ENCODE data around the gene NDE1. TPM values are rescaled to one million over a fixed set of nuclear protein-coding genes. Genes with fewer than 3 reads are reported as not detected.

The NDE1 gene
- total and polyA plus RNA-seq, 2 donors (not counting 1 experiment from before 2014, with no cell fraction given), result 33.5 to 149 TPM

- POLR2A ChIA-PET, result no interaction called here
- Histone ChIP-seq H3K27me3 (replicated peaks in 1 of 4; ENCODE audit: control extremely low read depth in 1 of 4, control insufficient read depth in 3 of 4, insufficient read depth in 4 of 4, low read length in 3 of 4) (no peaks in the 10 kb centered on the region), H4K20me1 (ENCODE audit: control insufficient read depth, insufficient read depth, low read length, poor library complexity, severe bottlenecking) (peaks cover 51% of the 10 kb centered on the region), H3K4me3 (ENCODE audit: control extremely low read depth in 1 of 5, extremely low read depth in 1 of 5, insufficient read depth in 1 of 5, low read depth in 2 of 5, low read length in 4 of 5) (no peak overlapping the region), H3K27ac (ENCODE audit: low read length in 2 of 2) (no peak overlapping the region), H3K9me3 (ENCODE audit: control extremely low read depth in 1 of 3, control insufficient read depth in 2 of 3, insufficient read depth in 1 of 3, low read length in 2 of 3) (no peaks in the 10 kb centered on the region), H3K4me1 (ENCODE audit: control insufficient read depth in 2 of 2, insufficient read depth in 2 of 2, low read length in 2 of 2) (no peaks in the 10 kb centered on the region), H3K79me2 (ENCODE audit: control insufficient read depth, insufficient read depth, low read length) (peaks cover 33% of the 10 kb centered on the region), H3K9ac (ENCODE audit: low read length) (no peak overlapping the region), H3K4me2 (replicated peaks; ENCODE audit: low read depth, low read length, poor library complexity, severe bottlenecking) (no peak overlapping the region), H2AFZ (ENCODE audit: insufficient read depth, low read depth, low read length, poor library complexity, severe bottlenecking) (no peak overlapping the region), H3K36me3 (replicated peaks in 1 of 2; ENCODE audit: control extremely low read depth in 1 of 2, control insufficient read depth in 1 of 2, extremely low read depth in 1 of 2, insufficient read depth in 2 of 2, low read length in 1 of 2) (peaks cover 0 to 40% of the 10 kb centered on the region in 2 experiments)
- DNase-seq (no peak), ATAC-seq (ENCODE audit: low read depth) (no peak)
- H3K4me3 Mint-ChIP-seq, result no peak overlapping the region
- H3K4me1 Mint-ChIP-seq, result peaks cover 2% of the 10 kb centered on the region
- WGBS (ENCODE audit: insufficient coverage), result 95% methylated on average over 27 of the region's 29 CpGs
- no peaks in the 10 kb centered on the region for H3K9me3 Mint-ChIP-seq (ENCODE audit: insufficient read depth)
- intact Hi-C loops (cut with micrococcal nuclease), result no loop called here
- CTCF ChIA-PET, result no interaction called here
- no peak for TF ChIP-seq EZH2 (IDR thresholded peaks at IDR 0.05; ENCODE audit: borderline replicate concordance, insufficient read depth, low read depth, low read length, poor library complexity, severe bottlenecking)
- TF ChIP-seq, protein P1, sequence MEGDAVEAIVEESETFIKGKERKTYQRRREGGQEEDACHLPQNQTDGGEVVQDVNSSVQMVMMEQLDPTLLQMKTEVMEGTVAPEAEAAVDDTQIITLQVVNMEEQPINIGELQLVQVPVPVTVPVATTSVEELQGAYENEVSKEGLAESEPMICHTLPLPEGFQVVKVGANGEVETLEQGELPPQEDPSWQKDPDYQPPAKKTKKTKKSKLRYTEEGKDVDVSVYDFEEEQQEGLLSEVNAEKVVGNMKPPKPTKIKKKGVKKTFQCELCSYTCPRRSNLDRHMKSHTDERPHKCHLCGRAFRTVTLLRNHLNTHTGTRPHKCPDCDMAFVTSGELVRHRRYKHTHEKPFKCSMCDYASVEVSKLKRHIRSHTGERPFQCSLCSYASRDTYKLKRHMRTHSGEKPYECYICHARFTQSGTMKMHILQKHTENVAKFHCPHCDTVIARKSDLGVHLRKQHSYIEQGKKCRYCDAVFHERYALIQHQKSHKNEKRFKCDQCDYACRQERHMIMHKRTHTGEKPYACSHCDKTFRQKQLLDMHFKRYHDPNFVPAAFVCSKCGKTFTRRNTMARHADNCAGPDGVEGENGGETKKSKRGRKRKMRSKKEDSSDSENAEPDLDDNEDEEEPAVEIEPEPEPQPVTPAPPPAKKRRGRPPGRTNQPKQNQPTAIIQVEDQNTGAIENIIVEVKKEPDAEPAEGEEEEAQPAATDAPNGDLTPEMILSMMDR (IDR thresholded peaks at IDR 0.05), result no peak
- no peaks in the 10 kb centered on the region for H3K27me3 Mint-ChIP-seq
- H3K27ac Mint-ChIP-seq, result no peak overlapping the region
Measured at GRCh38 chr16:15714393-15715172, 64.5 kb downstream of the NDE1 start.

- H3K4me3 ChIP-seq (ENCODE audit: control extremely low read depth in 1 of 5, extremely low read depth in 1 of 5, insufficient read depth in 1 of 5, low read depth in 2 of 5, low read length in 4 of 5), result no peak overlapping the region
- ATAC-seq (ENCODE audit: low read depth) (no peak), DNase-seq (no peak)
- peaks cover 32% of the 10 kb centered on the region for H3K79me2 ChIP-seq (ENCODE audit: control insufficient read depth, insufficient read depth, low read length)
- intact Hi-C loops (cut with micrococcal nuclease), result no loop called here
- Mint-ChIP-seq H3K27me3 (no peaks in the 10 kb centered on the region), H3K9me3 (ENCODE audit: insufficient read depth) (no peaks in the 10 kb centered on the region), H3K27ac (no peak overlapping the region), H3K4me3 (no peak overlapping the region), H3K4me1 (peaks cover 2% of the 10 kb centered on the region)
- no peaks in the 10 kb centered on the region for H3K4me1 ChIP-seq (ENCODE audit: control insufficient read depth in 2 of 2, insufficient read depth in 2 of 2, low read length in 2 of 2)
- H3K27ac ChIP-seq (ENCODE audit: low read length in 2 of 2), result no peak overlapping the region
- 94% methylated on average over 5 of the region's 5 CpGs for WGBS (ENCODE audit: insufficient coverage)
- no peak overlapping the region for H3K9ac ChIP-seq (ENCODE audit: low read length)
- no peaks in the 10 kb centered on the region for H3K27me3 ChIP-seq (replicated peaks in 1 of 4; ENCODE audit: control extremely low read depth in 1 of 4, control insufficient read depth in 3 of 4, insufficient read depth in 4 of 4, low read length in 3 of 4)
- ChIA-PET CTCF (no interaction called here), POLR2A (no interaction called here)
- no peak for TF ChIP-seq EZH2 (IDR thresholded peaks at IDR 0.05; ENCODE audit: borderline replicate concordance, insufficient read depth, low read depth, low read length, poor library complexity, severe bottlenecking)
- TF ChIP-seq, protein P1 (IDR thresholded peaks at IDR 0.05), result no peak
- no peaks in the 10 kb centered on the region for H3K9me3 ChIP-seq (ENCODE audit: control extremely low read depth in 1 of 3, control insufficient read depth in 2 of 3, insufficient read depth in 1 of 3, low read length in 2 of 3)
- H3K36me3 ChIP-seq (replicated peaks in 1 of 2; ENCODE audit: control extremely low read depth in 1 of 2, control insufficient read depth in 1 of 2, extremely low read depth in 1 of 2, insufficient read depth in 2 of 2, low read length in 1 of 2), result peaks cover 0 to 40% of the 10 kb centered on the region in 2 experiments
- H3K4me2 ChIP-seq (replicated peaks; ENCODE audit: low read depth, low read length, poor library complexity, severe bottlenecking), result no peak overlapping the region
- H2AFZ ChIP-seq (ENCODE audit: insufficient read depth, low read depth, low read length, poor library complexity, severe bottlenecking), result no peak overlapping the region
- peaks cover 51% of the 10 kb centered on the region for H4K20me1 ChIP-seq (ENCODE audit: control insufficient read depth, insufficient read depth, low read length, poor library complexity, severe bottlenecking)
Measured at GRCh38 chr16:15715221-15715620, 65.2 kb downstream of the NDE1 start.
